Measurements from ENCODE around the gene RMI2.

DNA sequence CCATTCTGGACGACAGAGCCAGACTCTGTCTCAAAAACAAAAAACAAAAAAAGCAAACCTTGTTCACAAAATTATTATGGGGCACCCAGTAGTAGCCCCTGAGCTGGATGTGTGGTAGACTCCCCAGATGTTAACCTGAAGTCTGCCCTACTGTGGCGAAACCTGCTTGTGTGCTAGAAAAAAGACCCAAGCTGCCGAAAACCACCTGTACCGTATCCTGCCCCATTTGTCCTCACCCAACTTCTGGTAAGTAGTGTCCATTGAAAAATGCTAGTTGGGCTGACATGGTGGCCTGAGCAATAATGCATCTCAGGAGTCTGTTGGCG, 9.1 kb downstream of the RMI2 start:
- TF ChIP-seq, protein P1, sequence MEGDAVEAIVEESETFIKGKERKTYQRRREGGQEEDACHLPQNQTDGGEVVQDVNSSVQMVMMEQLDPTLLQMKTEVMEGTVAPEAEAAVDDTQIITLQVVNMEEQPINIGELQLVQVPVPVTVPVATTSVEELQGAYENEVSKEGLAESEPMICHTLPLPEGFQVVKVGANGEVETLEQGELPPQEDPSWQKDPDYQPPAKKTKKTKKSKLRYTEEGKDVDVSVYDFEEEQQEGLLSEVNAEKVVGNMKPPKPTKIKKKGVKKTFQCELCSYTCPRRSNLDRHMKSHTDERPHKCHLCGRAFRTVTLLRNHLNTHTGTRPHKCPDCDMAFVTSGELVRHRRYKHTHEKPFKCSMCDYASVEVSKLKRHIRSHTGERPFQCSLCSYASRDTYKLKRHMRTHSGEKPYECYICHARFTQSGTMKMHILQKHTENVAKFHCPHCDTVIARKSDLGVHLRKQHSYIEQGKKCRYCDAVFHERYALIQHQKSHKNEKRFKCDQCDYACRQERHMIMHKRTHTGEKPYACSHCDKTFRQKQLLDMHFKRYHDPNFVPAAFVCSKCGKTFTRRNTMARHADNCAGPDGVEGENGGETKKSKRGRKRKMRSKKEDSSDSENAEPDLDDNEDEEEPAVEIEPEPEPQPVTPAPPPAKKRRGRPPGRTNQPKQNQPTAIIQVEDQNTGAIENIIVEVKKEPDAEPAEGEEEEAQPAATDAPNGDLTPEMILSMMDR (IDR thresholded peaks at IDR 0.05), result no peak
- TF ChIP-seq POLR2A (IDR thresholded peaks at IDR 0.05), result no peak

Data from breast epithelium (tissue), 3 donors.